ENCODE measurements around the gene PPP2R1B.

DNA sequence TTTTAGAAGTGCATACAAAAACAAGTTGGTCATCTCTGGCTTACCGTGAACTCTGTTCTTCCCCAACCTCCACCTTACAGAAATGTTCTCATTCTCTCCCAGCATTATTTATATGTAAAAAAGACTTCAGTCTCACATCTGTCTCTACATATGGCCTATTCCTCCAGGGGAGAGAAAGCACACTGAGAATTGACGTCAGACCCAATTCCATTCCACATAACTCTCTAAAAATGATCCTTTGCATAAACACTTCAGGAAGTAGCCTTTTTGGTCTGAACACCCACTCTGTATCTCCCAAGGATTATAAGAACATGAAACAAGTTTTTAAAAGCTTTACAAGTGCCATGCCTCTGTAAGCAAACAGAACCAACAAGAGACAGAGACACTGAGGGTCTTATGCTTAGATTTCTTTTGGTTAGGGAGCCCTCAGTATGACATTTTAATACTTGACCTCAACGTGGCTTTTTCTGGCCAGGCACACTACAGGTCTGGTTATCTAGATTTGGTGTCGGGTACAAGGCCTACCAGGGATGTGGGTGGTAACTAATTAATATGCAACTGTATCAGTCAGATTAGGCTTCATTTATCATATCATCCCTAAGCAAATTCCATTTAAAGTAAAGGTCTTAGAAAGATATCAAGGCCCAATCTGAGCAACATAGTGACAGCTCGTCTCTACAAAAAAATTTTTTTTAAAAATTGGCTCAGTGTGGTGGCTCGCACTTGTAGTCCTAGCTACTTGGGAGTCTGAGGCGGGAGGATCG lies 48.5 kb upstream of the PPP2R1B start:
- TF ChIP-seq EZH2 (IDR thresholded peaks at IDR 0.05; ENCODE audit: borderline replicate concordance, low read depth, low read length, poor library complexity, severe bottlenecking), result no peak
- TF ChIP-seq, protein P1, sequence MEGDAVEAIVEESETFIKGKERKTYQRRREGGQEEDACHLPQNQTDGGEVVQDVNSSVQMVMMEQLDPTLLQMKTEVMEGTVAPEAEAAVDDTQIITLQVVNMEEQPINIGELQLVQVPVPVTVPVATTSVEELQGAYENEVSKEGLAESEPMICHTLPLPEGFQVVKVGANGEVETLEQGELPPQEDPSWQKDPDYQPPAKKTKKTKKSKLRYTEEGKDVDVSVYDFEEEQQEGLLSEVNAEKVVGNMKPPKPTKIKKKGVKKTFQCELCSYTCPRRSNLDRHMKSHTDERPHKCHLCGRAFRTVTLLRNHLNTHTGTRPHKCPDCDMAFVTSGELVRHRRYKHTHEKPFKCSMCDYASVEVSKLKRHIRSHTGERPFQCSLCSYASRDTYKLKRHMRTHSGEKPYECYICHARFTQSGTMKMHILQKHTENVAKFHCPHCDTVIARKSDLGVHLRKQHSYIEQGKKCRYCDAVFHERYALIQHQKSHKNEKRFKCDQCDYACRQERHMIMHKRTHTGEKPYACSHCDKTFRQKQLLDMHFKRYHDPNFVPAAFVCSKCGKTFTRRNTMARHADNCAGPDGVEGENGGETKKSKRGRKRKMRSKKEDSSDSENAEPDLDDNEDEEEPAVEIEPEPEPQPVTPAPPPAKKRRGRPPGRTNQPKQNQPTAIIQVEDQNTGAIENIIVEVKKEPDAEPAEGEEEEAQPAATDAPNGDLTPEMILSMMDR (conservative IDR thresholded peaks at IDR 0.05; ENCODE audit: low read depth, low read length), result no peak

Data from A673 (cell line).